Endothelial cell (in vitro differentiated cells): Measurements from ENCODE around the gene ITGB7. TPM values are rescaled to one million over a fixed set of nuclear protein-coding genes. Genes with fewer than 3 reads are reported as not detected.
A peak's percentile ranks its signal among the peaks of the same experiment; 100 is the strongest.

ENCODE experiments used
- DNase-seq: peaks from one replicate; pipeline ENCODE4 v3.0.0; 2021; ENCODE audit warnings: low spot score
- H3K27ac Mint-ChIP-seq: one replicate; pipeline ENCODE4 v1.8.0; 2021; ENCODE audit warnings: mixed read lengths, inconsistent platforms; ENCODE audit not compliant: unreplicated experiment
- H3K27me3 Mint-ChIP-seq: one replicate; pipeline ENCODE4 v1.8.0; 2021; ENCODE audit warnings: mild to moderate bottlenecking, moderate library complexity, mixed read lengths, inconsistent platforms; ENCODE audit not compliant: unreplicated experiment
- H3K36me3 Mint-ChIP-seq: one replicate; pipeline ENCODE4 v1.8.0; 2021; ENCODE audit warnings: mild to moderate bottlenecking, low read depth, mixed read lengths, inconsistent platforms; ENCODE audit not compliant: unreplicated experiment
- H3K4me1 Mint-ChIP-seq: one replicate; pipeline ENCODE4 v1.8.0; 2021; ENCODE audit warnings: mild to moderate bottlenecking, mixed read lengths, inconsistent platforms; ENCODE audit not compliant: unreplicated experiment
- H3K4me3 Mint-ChIP-seq: one replicate; pipeline ENCODE4 v1.8.0; 2021; ENCODE audit warnings: mild to moderate bottlenecking, mixed read lengths, inconsistent platforms; ENCODE audit not compliant: unreplicated experiment
- H3K9me3 Mint-ChIP-seq: one replicate; pipeline ENCODE4 v1.8.0; 2021; ENCODE audit warnings: mixed read lengths, inconsistent platforms; ENCODE audit not compliant: unreplicated experiment
- total RNA-seq: library from RNA; stranded (reverse); fragmentation: NEBNext Ultra II Directional; extraction: Animal tissue kit (Norgen Biotek cat#: 25700); gene quantifications from one replicate; pipeline ENCODE4 v1.2.1, GENCODE V29; 2021; ENCODE audit not compliant: unreplicated experiment
- TF ChIP-seq, protein P1 (sequence below): fragments of 200-600 bp; sonication (generic); IDR thresholded peaks from one replicate; pipeline ENCODE4 v1.5.0; 2021; ENCODE audit warnings: antibody characterized with exemption; ENCODE audit not compliant: unreplicated experiment

The ITGB7 gene
- total RNA-seq, 1 donor from 2014 or later: 0.56 TPM

DNA sequence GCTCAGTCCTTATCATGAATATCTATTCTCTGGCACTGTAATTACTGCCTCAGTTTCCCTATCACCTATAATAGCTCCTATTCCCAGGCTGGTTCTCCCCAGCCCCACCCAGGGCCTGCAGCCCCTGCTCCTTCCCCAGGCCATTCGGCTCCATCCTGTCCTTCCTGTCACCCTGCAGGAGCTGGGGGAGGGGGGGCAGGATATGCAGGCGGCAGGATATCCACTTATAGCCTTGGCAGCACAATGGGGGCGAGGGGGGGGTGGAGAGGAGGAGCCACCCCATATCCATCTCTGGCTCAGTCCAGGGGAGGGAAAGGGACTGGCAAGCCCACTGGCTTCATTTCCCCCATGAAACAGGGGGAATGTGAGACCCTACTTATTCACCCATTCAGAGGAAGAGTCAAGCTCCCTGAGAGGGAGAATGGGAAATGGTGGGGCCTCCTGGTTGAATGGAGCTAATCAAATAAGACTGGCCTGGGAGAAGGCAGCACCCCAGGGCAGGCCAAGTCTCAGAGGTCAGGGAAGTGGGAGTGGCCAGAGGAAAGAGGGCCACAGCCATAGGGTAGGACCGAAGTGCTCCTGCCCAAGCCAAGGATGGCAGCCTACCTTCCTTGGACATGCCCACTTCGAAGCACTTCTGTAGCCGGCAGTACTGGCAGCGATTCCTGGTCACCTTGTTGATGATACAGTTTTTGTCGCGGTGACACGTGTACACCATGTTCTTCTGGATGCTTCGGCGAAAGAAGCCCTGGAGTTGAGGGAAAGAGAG is 7.8 kb upstream of the ITGB7 start:
- peaks cover 22% of the 10 kb centered on the region for H3K27me3 Mint-ChIP-seq
- peak overlapping the region; percentile 74 for H3K27ac Mint-ChIP-seq
- DNase-seq: peak; percentile 71
- H3K36me3 Mint-ChIP-seq: peaks cover 8% of the 10 kb centered on the region
- no peaks in the 10 kb centered on the region for H3K9me3 Mint-ChIP-seq
- peaks cover 64% of the 10 kb centered on the region for H3K4me1 Mint-ChIP-seq
- H3K4me3 Mint-ChIP-seq: peak overlapping the region; percentile 73
- TF ChIP-seq, protein P1, sequence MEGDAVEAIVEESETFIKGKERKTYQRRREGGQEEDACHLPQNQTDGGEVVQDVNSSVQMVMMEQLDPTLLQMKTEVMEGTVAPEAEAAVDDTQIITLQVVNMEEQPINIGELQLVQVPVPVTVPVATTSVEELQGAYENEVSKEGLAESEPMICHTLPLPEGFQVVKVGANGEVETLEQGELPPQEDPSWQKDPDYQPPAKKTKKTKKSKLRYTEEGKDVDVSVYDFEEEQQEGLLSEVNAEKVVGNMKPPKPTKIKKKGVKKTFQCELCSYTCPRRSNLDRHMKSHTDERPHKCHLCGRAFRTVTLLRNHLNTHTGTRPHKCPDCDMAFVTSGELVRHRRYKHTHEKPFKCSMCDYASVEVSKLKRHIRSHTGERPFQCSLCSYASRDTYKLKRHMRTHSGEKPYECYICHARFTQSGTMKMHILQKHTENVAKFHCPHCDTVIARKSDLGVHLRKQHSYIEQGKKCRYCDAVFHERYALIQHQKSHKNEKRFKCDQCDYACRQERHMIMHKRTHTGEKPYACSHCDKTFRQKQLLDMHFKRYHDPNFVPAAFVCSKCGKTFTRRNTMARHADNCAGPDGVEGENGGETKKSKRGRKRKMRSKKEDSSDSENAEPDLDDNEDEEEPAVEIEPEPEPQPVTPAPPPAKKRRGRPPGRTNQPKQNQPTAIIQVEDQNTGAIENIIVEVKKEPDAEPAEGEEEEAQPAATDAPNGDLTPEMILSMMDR: no peak

DNA sequence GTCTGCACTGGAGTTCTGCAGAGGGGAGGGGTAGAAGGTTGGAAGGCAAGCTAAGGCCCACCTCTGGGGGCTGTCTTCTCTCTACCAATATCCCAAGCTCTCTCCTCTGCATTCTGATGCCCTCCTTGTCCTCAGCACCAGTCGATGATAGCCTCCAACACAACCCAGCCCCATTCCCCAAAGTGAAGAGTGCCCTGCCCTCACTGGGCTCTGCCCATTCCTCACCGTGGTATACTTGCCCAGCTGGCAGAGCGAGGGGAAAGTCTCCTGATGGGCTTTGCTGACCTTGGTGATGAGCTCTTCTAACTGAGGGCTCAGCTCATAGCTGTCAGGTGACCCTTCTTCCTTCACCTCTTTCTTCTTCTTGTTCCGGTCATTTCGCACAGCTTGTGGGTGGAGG is 7.2 kb upstream of the ITGB7 start:
- H3K4me3 Mint-ChIP-seq: peak overlapping the region; percentile 45
- H3K27ac Mint-ChIP-seq: peak overlapping the region; percentile 66
- peaks cover 6% of the 10 kb centered on the region for H3K36me3 Mint-ChIP-seq
- peaks cover 59% of the 10 kb centered on the region for H3K4me1 Mint-ChIP-seq
- peaks cover 21% of the 10 kb centered on the region for H3K27me3 Mint-ChIP-seq
- H3K9me3 Mint-ChIP-seq: no peaks in the 10 kb centered on the region
- DNase-seq: no peak
- TF ChIP-seq, protein P1: no peak

DNA sequence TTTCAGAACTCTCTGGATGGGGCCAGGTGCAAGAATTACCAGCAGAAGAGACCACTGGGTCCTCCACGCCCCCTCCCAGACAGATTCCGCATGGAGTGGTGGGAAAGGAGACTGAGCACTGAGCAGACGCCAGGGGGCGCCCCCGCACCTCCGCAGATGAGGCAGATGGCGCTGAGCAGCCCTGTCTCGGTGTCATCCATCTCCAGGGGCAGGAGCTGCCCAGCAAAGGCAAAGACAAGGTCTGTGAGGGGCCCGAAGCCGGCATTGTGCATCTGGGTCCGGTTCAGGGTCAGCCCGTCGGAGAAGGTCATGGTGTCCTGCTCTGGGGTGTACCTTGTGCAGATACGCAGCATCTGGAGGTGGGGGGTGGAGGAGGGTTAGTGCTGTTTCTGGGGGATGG is 6.3 kb upstream of the ITGB7 start:
- Mint-ChIP-seq H3K4me3 (no peak overlapping the region), H3K9me3 (no peaks in the 10 kb centered on the region), H3K4me1 (peaks cover 52% of the 10 kb centered on the region), H3K27me3 (peaks cover 20% of the 10 kb centered on the region), H3K27ac (no peak overlapping the region), H3K36me3 (peaks cover 4% of the 10 kb centered on the region)
- DNase-seq: peak; percentile 91
- TF ChIP-seq, protein P1: peak; percentile 84

DNA sequence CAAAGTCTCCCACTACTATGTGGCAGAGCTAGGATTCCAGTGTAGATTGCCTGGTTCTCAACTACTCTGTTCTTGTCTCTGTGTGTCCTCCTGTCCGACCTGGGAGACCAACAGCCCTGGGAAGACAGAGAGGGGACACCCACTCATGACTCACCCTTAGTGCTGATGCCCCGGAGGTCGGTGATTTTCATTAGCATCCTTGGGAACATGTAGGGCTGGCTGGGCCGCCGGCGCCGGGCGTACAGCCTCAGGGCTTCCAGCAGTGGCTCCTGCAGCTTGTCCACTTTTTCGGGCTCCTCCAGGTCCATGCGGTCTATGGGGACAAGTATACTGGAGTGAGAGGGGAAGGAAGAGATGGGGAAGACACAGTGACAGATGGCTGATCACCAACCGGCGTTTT is 5.9 kb upstream of the ITGB7 start:
- H3K27ac Mint-ChIP-seq: no peak overlapping the region
- peaks cover 20% of the 10 kb centered on the region for H3K27me3 Mint-ChIP-seq
- peak overlapping the region; percentile 12 for H3K4me3 Mint-ChIP-seq
- H3K9me3 Mint-ChIP-seq: no peaks in the 10 kb centered on the region
- TF ChIP-seq, protein P1: no peak
- H3K36me3 Mint-ChIP-seq: peaks cover 4% of the 10 kb centered on the region
- no peak for DNase-seq
- peaks cover 48% of the 10 kb centered on the region for H3K4me1 Mint-ChIP-seq
